Stimulated activated CD8-positive, alpha-beta memory T cell treated with anti-CD3 and anti-CD28 coated beads, Interleukin-15, amount 100 ng/mL, for 48 hours (primary cell): ENCODE results near the gene CRYBB2.
"Not testable (repeated sequence)": the region's sequence is repeated elsewhere in the genome, so short reads cannot be mapped to it uniquely, and the experiment has no call there.

Experiments
- DNase-seq, 2 donors: peaks; one replicate each; pipeline ENCODE4 v3.0.0-alpha.2; 2020; ENCODE audit warnings: low read depth in 2 of 2

CRYBB2 gene

GRCh38 chr22:25199731-25200520 lies 19.5 kb upstream of the CRYBB2 start, which contains the start of gene CRYBB3:
Gene CRYBB3 (plus strand): TSS chr22:25199858. CDS start chr22:25201397, 1,539 bp downstream.
- no peak for DNase-seq

- DNase-seq = no peak
Measured at GRCh38 chr22:25200967-25201366, 18.5 kb upstream of the CRYBB2 start.

GRCh38 chr22:25201557-25202273 lies 17.7 kb upstream of the CRYBB2 start:
- DNase-seq = no peak

GRCh38 chr22:25202290-25202921 lies 17.0 kb upstream of the CRYBB2 start:
- DNase-seq = peak; percentile 14 to 32

- no peak for DNase-seq
Measured at GRCh38 chr22:25203082-25203481, 16.4 kb upstream of the CRYBB2 start.

GRCh38 chr22:25204547-25204946 lies 14.9 kb upstream of the CRYBB2 start:
- DNase-seq = not testable (repeated sequence)

- DNase-seq = no peak
Measured at GRCh38 chr22:25205847-25206246, 13.6 kb upstream of the CRYBB2 start.

- DNase-seq = no peak
Measured at GRCh38 chr22:25206998-25207397, 12.4 kb upstream of the CRYBB2 start.

GRCh38 chr22:25207553-25208157 lies 11.8 kb upstream of the CRYBB2 start:
- DNase-seq = no peak

- no peak for DNase-seq
Measured at GRCh38 chr22:25208328-25208727, 11.1 kb upstream of the CRYBB2 start.

GRCh38 chr22:25208743-25209505 lies 10.5 kb upstream of the CRYBB2 start:
- no peak for DNase-seq

- no peak for DNase-seq
Measured at GRCh38 chr22:25210793-25211192, 8.6 kb upstream of the CRYBB2 start.

GRCh38 chr22:25212337-25212736 lies 7.1 kb upstream of the CRYBB2 start:
- DNase-seq = no peak

- no peak for DNase-seq
Measured at GRCh38 chr22:25213221-25213620, 6.2 kb upstream of the CRYBB2 start.

GRCh38 chr22:25216230-25216629 lies 3.2 kb upstream of the CRYBB2 start:
- no peak for DNase-seq

GRCh38 chr22:25219948-25220442 lies 556 bp downstream of the CRYBB2 start:
- no peak for DNase-seq

- no peak for DNase-seq
Measured at GRCh38 chr22:25221790-25222189, 2.4 kb downstream of the CRYBB2 start.

GRCh38 chr22:25223269-25223850 lies 3.9 kb downstream of the CRYBB2 start:
- no peak for DNase-seq

- no peak for DNase-seq
Measured at GRCh38 chr22:25228822-25229221, 9.4 kb downstream of the CRYBB2 start.

- DNase-seq = not testable (repeated sequence)
Measured at GRCh38 chr22:25230760-25231159, 11.3 kb downstream of the CRYBB2 start.

GRCh38 chr22:25232301-25232700 lies 12.9 kb downstream of the CRYBB2 start:
- no peak for DNase-seq
